SK-N-SH treated with all-trans-retinoic acid at 6 μM for 48 hours (cell line): Measurements from ENCODE around the gene PTX4.

ENCODE experiments used
- ESRRG ChIP-seq: fragments of 250-450 bp; sonication (Bioruptor Pico); IDR thresholded peaks from 2 replicates; pipeline ENCODE4 v1.6.1; 2021; ENCODE audit warnings: mild to moderate bottlenecking
- GLIS3 ChIP-seq: fragments of 250-450 bp; sonication (Bioruptor Pico); IDR thresholded peaks from 2 replicates; pipeline ENCODE4 v1.5.0; 2020; ENCODE audit warnings: mild to moderate bottlenecking, moderate library complexity
- TSHZ2 ChIP-seq: fragments of 250-450 bp; sonication (Bioruptor Pico); IDR thresholded peaks from 2 replicates; pipeline ENCODE4 v1.5.0; 2020; ENCODE audit warnings: mild to moderate bottlenecking, moderate library complexity
- ZFP3 ChIP-seq: fragments of 250-450 bp; sonication (Bioruptor Pico); IDR thresholded peaks from 2 replicates; pipeline ENCODE4 v1.5.0; 2020; ENCODE audit warnings: mild to moderate bottlenecking, moderate library complexity

DNA sequence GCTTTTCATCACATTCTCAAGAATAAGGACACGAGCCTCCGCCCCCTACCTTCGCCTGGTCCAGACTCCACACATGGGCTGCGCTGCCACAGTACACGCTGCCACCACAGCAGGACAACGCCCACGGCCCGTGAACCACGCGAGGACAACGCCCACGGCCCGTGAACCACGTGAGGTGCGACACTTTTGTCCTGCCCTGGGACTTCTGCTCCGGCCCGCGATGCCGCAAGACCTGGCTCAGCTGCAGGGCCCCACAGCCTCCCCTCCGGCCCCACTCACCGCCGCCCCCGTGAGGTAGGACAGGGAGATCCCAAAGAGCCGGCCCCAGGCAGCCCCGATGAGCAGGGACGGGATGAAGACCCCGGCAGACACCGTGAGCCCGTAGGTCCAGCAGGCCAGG, 38.5 kb downstream of the PTX4 start:
- no peak for TF ChIP-seq ZFP3 (CRISPR knock-in tag)
- no peak for TF ChIP-seq GLIS3 (CRISPR knock-in tag)
- TF ChIP-seq ESRRG (CRISPR knock-in tag) = no peak
- no peak for TF ChIP-seq TSHZ2 (CRISPR knock-in tag)
